Body of pancreas (tissue), 4 donors: ENCODE measurements around the gene TFF2. TPM values are rescaled to one million over a fixed set of nuclear protein-coding genes. Genes with fewer than 3 reads are reported as not detected.

Experiments
- ATAC-seq: fragments of 150-250 bp; one replicate; pipeline ENCODE4 v1.9.1; 2016
- DNase-seq, 4 donors: peaks; one replicate each; pipeline ENCODE4 v3.0.0-alpha.2; 2019
- H3K27ac ChIP-seq, 4 donors: fragments of 200-600 bp; sonication (generic); 1 replicate in 3 of 4; 2 replicates in 1 of 4; pipeline versions ENCODE4 v1.5.1 to v1.6.1; 2016 to 2019; ENCODE audit warnings: mild to moderate bottlenecking in 1 of 4, mixed read lengths in 1 of 4, moderate library complexity in 1 of 4
- H3K27me3 ChIP-seq, 2 donors: fragments of 200-600 bp; sonication (generic); one replicate each; pipeline ENCODE4 v1.6.0; 2016; ENCODE audit warnings: mild to moderate bottlenecking in 1 of 2
- H3K36me3 ChIP-seq, 2 donors: fragments of 200-600 bp; sonication (generic); replicated peaks in 1 of 2; 2 replicates each; pipeline ENCODE4 v1.5.1; 2016; ENCODE audit warnings: low read depth in 2 of 2; ENCODE audit not compliant: insufficient read depth in 1 of 2
- H3K4me1 ChIP-seq: fragments of 200-600 bp; sonication (generic); one replicate; pipeline ENCODE4 v1.6.0; 2016
- H3K4me3 ChIP-seq, 2 donors: fragments of 200-600 bp; sonication (generic); 1 replicate in 1 of 2; 2 replicates in 1 of 2; pipeline ENCODE4 v1.5.1; 2016 to 2019
- H3K9me3 ChIP-seq, 3 donors: fragments of 200-600 bp; sonication (generic); 1 replicate in 2 of 3; 2 replicates in 1 of 3; pipeline ENCODE4 v1.5.1; 2016
- POLR2A ChIP-seq, 3 donors: fragments of 450-650 bp; IDR thresholded peaks; one replicate each; pipeline ENCODE4 v1.6.1; 2016; ENCODE audit warnings: antibody characterized with exemption in 3 of 3, mild to moderate bottlenecking in 2 of 3
- WGBS, 2 donors: methylation state at CpG; one replicate each; pipeline ENCODE4 v1.1.5; 2017; 5-methylcytosine and 5-hydroxymethylcytosine counted together
- intact Hi-C: fragments of 100-400 bp; cut with DNase I; formaldehyde crosslinking; loops from one replicate; pipeline ENCODE4 v1.15.1; 2023
- total RNA-seq, 2 donors: library from RNA; depleted of rRNA; stranded (reverse); fragments of >200 nt; gene quantifications; one replicate each; pipeline ENCODE4 v1.1.0, GENCODE V29; 2016
- TF ChIP-seq, protein P1 (sequence below), 7 experiments: fragments of 450-650 bp in 4 of 7; fragments of 200-600 bp in 3 of 7; sonication (generic) in 3 of 7; IDR thresholded peaks; one replicate each; pipeline ENCODE4 v1.5.1; 2016 to 2019; ENCODE audit warnings: antibody characterized with exemption in 7 of 7

Gene TFF2
- total RNA-seq, 2 donors from 2014 or later, result 1.3 to 9.3 TPM

- no peak overlapping the region for H3K4me3 ChIP-seq
- intact Hi-C loops, result no loop called here
- no peaks in the 10 kb centered on the region for H3K36me3 ChIP-seq
- no peaks in the 10 kb centered on the region for H3K4me1 ChIP-seq
- no peaks in the 10 kb centered on the region for H3K9me3 ChIP-seq
- no peak overlapping the region for H3K27ac ChIP-seq
- no peaks in the 10 kb centered on the region for H3K27me3 ChIP-seq
- 80 to 81% methylated on average over 27 to 30 of the region's 30 CpGs for WGBS, 2 donors
- DNase-seq, result no peak
- ATAC-seq, result no peak
- no peak for TF ChIP-seq POLR2A (IDR thresholded peaks at IDR 0.05)
- TF ChIP-seq, protein P1, sequence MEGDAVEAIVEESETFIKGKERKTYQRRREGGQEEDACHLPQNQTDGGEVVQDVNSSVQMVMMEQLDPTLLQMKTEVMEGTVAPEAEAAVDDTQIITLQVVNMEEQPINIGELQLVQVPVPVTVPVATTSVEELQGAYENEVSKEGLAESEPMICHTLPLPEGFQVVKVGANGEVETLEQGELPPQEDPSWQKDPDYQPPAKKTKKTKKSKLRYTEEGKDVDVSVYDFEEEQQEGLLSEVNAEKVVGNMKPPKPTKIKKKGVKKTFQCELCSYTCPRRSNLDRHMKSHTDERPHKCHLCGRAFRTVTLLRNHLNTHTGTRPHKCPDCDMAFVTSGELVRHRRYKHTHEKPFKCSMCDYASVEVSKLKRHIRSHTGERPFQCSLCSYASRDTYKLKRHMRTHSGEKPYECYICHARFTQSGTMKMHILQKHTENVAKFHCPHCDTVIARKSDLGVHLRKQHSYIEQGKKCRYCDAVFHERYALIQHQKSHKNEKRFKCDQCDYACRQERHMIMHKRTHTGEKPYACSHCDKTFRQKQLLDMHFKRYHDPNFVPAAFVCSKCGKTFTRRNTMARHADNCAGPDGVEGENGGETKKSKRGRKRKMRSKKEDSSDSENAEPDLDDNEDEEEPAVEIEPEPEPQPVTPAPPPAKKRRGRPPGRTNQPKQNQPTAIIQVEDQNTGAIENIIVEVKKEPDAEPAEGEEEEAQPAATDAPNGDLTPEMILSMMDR (IDR thresholded peaks at IDR 0.05), result no peak
These were observed 3.8 kb downstream of the TFF2 start for GRCh38 chr21:42346866-42347600.

- WGBS, 2 donors, result 75 to 80% methylated on average over 9 of the region's 9 CpGs
- DNase-seq (no peak), ATAC-seq (no peak)
- Histone ChIP-seq H3K27me3 (no peaks in the 10 kb centered on the region), H3K9me3 (no peaks in the 10 kb centered on the region), H3K4me3 (no peak overlapping the region), H3K27ac (no peak overlapping the region), H3K36me3 (no peaks in the 10 kb centered on the region), H3K4me1 (no peaks in the 10 kb centered on the region)
- intact Hi-C loops, result no loop called here
- TF ChIP-seq, protein P1 (IDR thresholded peaks at IDR 0.05), result no peak
- no peak for TF ChIP-seq POLR2A (IDR thresholded peaks at IDR 0.05)
These were observed 4.4 kb downstream of the TFF2 start for GRCh38 chr21:42346441-42346840.

- DNase-seq (no peak), ATAC-seq (no peak)
- no peak overlapping the region for H3K4me3 ChIP-seq
- intact Hi-C loops, result no loop called here
- no peaks in the 10 kb centered on the region for H3K36me3 ChIP-seq
- no peak overlapping the region for H3K27ac ChIP-seq
- H3K9me3 ChIP-seq, result no peaks in the 10 kb centered on the region
- WGBS, 2 donors, result 61 to 69% methylated on average over 4 of the region's 4 CpGs
- no peak for TF ChIP-seq POLR2A (IDR thresholded peaks at IDR 0.05)
- TF ChIP-seq, protein P1 (IDR thresholded peaks at IDR 0.05), result no peak
- no peaks in the 10 kb centered on the region for H3K27me3 ChIP-seq
- no peaks in the 10 kb centered on the region for H3K4me1 ChIP-seq
These were observed 6.2 kb downstream of the TFF2 start for GRCh38 chr21:42344631-42345030.

DNA sequence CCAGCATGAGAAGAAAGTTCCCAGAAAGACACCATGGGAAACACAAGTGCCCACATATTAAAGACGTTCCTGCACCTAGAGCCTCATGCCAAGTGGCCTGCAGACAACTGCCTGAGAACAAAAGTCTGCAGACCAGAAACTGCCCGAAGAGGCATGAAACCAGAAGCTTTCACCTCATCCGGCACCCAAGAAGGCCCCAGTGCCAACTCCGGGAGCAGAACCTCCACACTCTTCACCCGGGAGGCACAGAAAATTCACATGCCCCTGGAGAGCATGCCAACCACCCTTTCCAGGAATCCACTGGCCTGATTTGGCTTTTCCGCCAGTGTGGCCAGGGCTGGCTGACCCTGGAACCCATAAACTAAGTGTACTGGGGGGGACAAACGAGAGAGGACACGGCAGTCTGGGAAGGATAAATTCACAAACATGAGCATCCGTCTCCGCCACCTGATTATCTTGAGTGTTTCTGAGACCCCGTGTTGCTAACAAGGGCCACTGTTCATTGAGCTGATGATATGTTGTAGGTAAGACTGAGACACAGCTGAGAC lies 6.8 kb downstream of the TFF2 start:
- no peak for DNase-seq
- H3K9me3 ChIP-seq, result no peaks in the 10 kb centered on the region
- intact Hi-C loops, result no loop called here
- no peaks in the 10 kb centered on the region for H3K27me3 ChIP-seq
- WGBS, 2 donors, result 70 to 80% methylated on average over 11 of the region's 11 CpGs
- TF ChIP-seq POLR2A (IDR thresholded peaks at IDR 0.05), result no peak
- TF ChIP-seq, protein P1 (IDR thresholded peaks at IDR 0.05), result no peak
- no peak for ATAC-seq
- H3K36me3 ChIP-seq, result no peaks in the 10 kb centered on the region
- H3K4me1 ChIP-seq, result no peaks in the 10 kb centered on the region
- H3K27ac ChIP-seq, result no peak overlapping the region
- H3K4me3 ChIP-seq, result no peak overlapping the region

DNA sequence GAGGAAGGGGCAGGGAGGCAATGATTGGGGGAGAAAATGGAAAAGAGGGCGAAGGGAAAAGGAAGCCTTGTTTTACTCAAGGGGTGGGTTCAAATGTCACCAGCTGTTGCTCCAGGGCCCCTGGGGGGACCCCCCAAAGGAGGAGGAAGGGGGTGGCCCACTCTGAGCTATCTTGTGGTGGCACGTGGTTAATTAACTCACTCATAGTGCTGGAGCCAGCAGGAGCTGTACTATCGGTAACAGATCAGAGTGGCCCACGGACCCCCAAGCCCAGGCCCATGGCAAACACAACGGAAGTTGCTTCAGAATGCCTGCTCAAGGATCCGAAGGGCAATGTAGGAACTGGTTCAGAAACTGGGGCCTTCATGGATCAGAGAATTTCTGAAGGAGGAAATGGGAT lies 7.2 kb downstream of the TFF2 start:
- intact Hi-C loops, result no loop called here

More for the DNA sequence above, 7.2 kb downstream of the TFF2 start:
- H3K4me1 ChIP-seq, result peaks cover 3% of the 10 kb centered on the region
- WGBS, 2 donors, result 78 to 85% methylated on average over 6 of the region's 6 CpGs
- no peaks in the 10 kb centered on the region for H3K27me3 ChIP-seq
- ATAC-seq, result no peak
- H3K36me3 ChIP-seq, result no peaks in the 10 kb centered on the region
- H3K4me3 ChIP-seq, result no peak overlapping the region
- DNase-seq, result no peak
- H3K9me3 ChIP-seq, result no peaks in the 10 kb centered on the region
- TF ChIP-seq, protein P1 (IDR thresholded peaks at IDR 0.05), result no peak
- TF ChIP-seq POLR2A (IDR thresholded peaks at IDR 0.05), result no peak
- no peak overlapping the region for H3K27ac ChIP-seq
